SK-N-SH (cell line): ENCODE data around the gene SPINT2. TPM values are rescaled to one million over a fixed set of nuclear protein-coding genes. Genes with fewer than 3 reads are reported as not detected.

Experiments used
- CTCF ChIA-PET: fragments of 300-600, 350-600 bp; formaldehyde crosslinking; extraction: SDS; loops from one replicate; lab custom pipeline; 2021; lab: Yijun Ruan, JAX
- POLR2A ChIA-PET: fragments of 350-600 bp; sonication (Branson Sonifier 250); formaldehyde crosslinking; extraction: SDS; loops from one replicate; lab custom pipeline; 2020; ENCODE audit warnings: antibody characterized with exemption, inconsistent platforms; lab: Yijun Ruan, JAX
- DNase-seq: peaks from one replicate; pipeline ENCODE4 v3.0.0; 2012
- H2AFZ ChIP-seq: fragments of 200-600 bp; sonication (generic); 2 replicates; pipeline ENCODE4 v1.8.1; 2016; ENCODE audit warnings: antibody characterized with exemption, mild to moderate bottlenecking, low read depth
- H3F3A ChIP-seq: fragments of 200-600 bp; sonication (generic); replicated peaks from 2 replicates; pipeline ENCODE3; 2016; ENCODE audit warnings: antibody characterized with exemption, mild to moderate bottlenecking; ENCODE audit not compliant: insufficient read depth
- H3K27ac ChIP-seq, 2 experiments: fragments of 200-500 bp in 1 of 2; fragments of 200-600 bp in 1 of 2; sonication (Bioruptor generic) in 1 of 2; sonication (generic), shearing (Covaris generic) in 1 of 2; 2 replicates each; pipeline versions ENCODE4 v1.5.1 to v1.6.1; 2014 to 2016; ENCODE audit warnings: low read depth in 2 of 2, inconsistent platforms in 1 of 2, low read length in 1 of 2, mild to moderate bottlenecking in 1 of 2, mixed read lengths in 1 of 2
- H3K27me3 ChIP-seq: fragments of 200-600 bp; sonication (generic), shearing (Covaris generic); 2 replicates; pipeline ENCODE4 v1.6.1; 2016; ENCODE audit warnings: mixed run types; ENCODE audit not compliant: insufficient read depth
- H3K36me3 ChIP-seq, 2 experiments: fragments of 200-500 bp in 1 of 2; fragments of 200-600 bp in 1 of 2; sonication (Bioruptor generic) in 1 of 2; sonication (generic) in 1 of 2; replicated peaks in 1 of 2; 2 replicates each; pipeline versions ENCODE3 to v1.5.1; 2014 to 2016; ENCODE audit warnings: low read length in 1 of 2, mild to moderate bottlenecking in 1 of 2; ENCODE audit not compliant: insufficient read depth in 2 of 2, control insufficient read depth in 1 of 2
- H3K4me1 ChIP-seq, 2 experiments: fragments of 200-500 bp in 1 of 2; fragments of 200-600 bp in 1 of 2; sonication (Bioruptor generic) in 1 of 2; sonication (generic), shearing (Covaris generic) in 1 of 2; 2 replicates each; pipeline versions ENCODE4 v1.5.1 to v1.6.1; 2014 to 2016; ENCODE audit warnings: low read depth in 1 of 2, low read length in 1 of 2, mixed run types in 1 of 2; ENCODE audit not compliant: insufficient read depth in 2 of 2, control insufficient read depth in 1 of 2
- H3K4me2 ChIP-seq: fragments of 200-600 bp; sonication (generic), shearing (Covaris generic); 2 replicates; pipeline ENCODE4 v1.6.1; 2017; ENCODE audit warnings: mixed run types
- H3K4me3 ChIP-seq, 2 experiments: fragments of 200-500 bp in 1 of 2; fragments of 200-600 bp in 1 of 2; sonication (Bioruptor generic) in 1 of 2; sonication (generic), shearing (Covaris generic) in 1 of 2; 2 replicates each; pipeline versions ENCODE4 v1.5.1 to v1.8.1; 2014 to 2016; ENCODE audit warnings: low read depth in 2 of 2, inconsistent platforms in 1 of 2, low read length in 1 of 2, mild to moderate bottlenecking in 1 of 2, mixed read lengths in 1 of 2, moderate library complexity in 1 of 2
- H3K79me2 ChIP-seq: fragments of 200-600 bp; sonication (generic); 2 replicates; pipeline ENCODE4 v1.8.1; 2017; ENCODE audit warnings: mild to moderate bottlenecking; ENCODE audit not compliant: insufficient read depth
- H3K9ac ChIP-seq: fragments of 200-600 bp; sonication (generic); 2 replicates; pipeline ENCODE4 v1.6.1; 2017; ENCODE audit warnings: mixed run types
- H3K9me2 ChIP-seq: fragments of 200-600 bp; sonication (generic); 2 replicates; pipeline ENCODE4 v1.6.1; 2017; ENCODE audit warnings: mixed run types
- H3K9me3 ChIP-seq: fragments of 200-600 bp; sonication (generic); 2 replicates; pipeline ENCODE4 v1.6.1; 2017; ENCODE audit warnings: mixed run types, mild to moderate bottlenecking, moderate library complexity
- H4K20me1 ChIP-seq: fragments of 200-600 bp; sonication (generic); 2 replicates; pipeline ENCODE4 v1.6.1; 2017; ENCODE audit warnings: mild to moderate bottlenecking, mixed run types; ENCODE audit not compliant: insufficient read depth
- CHD2 ChIP-seq: fragments of 150-350 bp; IDR thresholded peaks from 2 replicates; pipeline ENCODE4 v1.6.1; 2018; ENCODE audit warnings: low read length; ENCODE audit not compliant: partially characterized antibody
- EP300 ChIP-seq, 2 experiments: IDR thresholded peaks; 2 replicates each; pipeline versions ENCODE4 v1.4.0 to v1.6.1; 2012; ENCODE audit warnings: borderline replicate concordance in 1 of 2, low read depth in 1 of 2, low read length in 1 of 2
- EZH2phosphoT487 ChIP-seq: fragments of 200-600 bp; sonication (generic); IDR thresholded peaks from 2 replicates; pipeline ENCODE4 v1.6.1; 2017; ENCODE audit warnings: low read depth, mixed run types, mild to moderate bottlenecking, antibody characterized with exemption, moderate library complexity, borderline replicate concordance
- FOSL2 ChIP-seq: IDR thresholded peaks from 2 replicates; pipeline ENCODE4 v1.4.0; 2012; ENCODE audit warnings: low read depth, mild to moderate bottlenecking, moderate library complexity, borderline replicate concordance
- GABPA ChIP-seq: IDR thresholded peaks from 2 replicates; pipeline ENCODE4 v1.4.0; 2012; ENCODE audit warnings: low read depth, mild to moderate bottlenecking
- GATA2 ChIP-seq: sonication (generic); formaldehyde crosslinking; IDR thresholded peaks from 2 replicates; pipeline ENCODE4 v1.5.0; 2020; ENCODE audit warnings: mild to moderate bottlenecking, missing genetic modification reagents
- MEF2A ChIP-seq: IDR thresholded peaks from 2 replicates; pipeline ENCODE4 v1.4.0; 2012; ENCODE audit warnings: low read depth, borderline replicate concordance
- MXI1 ChIP-seq: IDR thresholded peaks from 2 replicates; pipeline ENCODE4 v1.6.1; 2012; ENCODE audit warnings: mild to moderate bottlenecking, low read depth, low read length, improper control_type of control experiment
- POLR2AphosphoS5 ChIP-seq: IDR thresholded peaks from 2 replicates; pipeline ENCODE4 v1.6.1; 2012; ENCODE audit warnings: low read depth, low read length
- RCOR1 ChIP-seq: fragments of 150-350 bp; IDR thresholded peaks from 2 replicates; pipeline ENCODE4 v1.6.1; 2017; ENCODE audit warnings: antibody characterized with exemption, low read length
- SMC3 ChIP-seq: IDR thresholded peaks from 2 replicates; pipeline ENCODE4 v1.6.1; 2012; ENCODE audit warnings: low read depth, low read length, improper control_type of control experiment
- TCF12 ChIP-seq: IDR thresholded peaks from 2 replicates; pipeline ENCODE4 v1.4.0; 2012
- TEAD4 ChIP-seq: IDR thresholded peaks from 2 replicates; pipeline ENCODE4 v1.4.0; 2012; ENCODE audit warnings: mild to moderate bottlenecking, borderline replicate concordance; ENCODE audit not compliant: insufficient read depth
- YY1 ChIP-seq: IDR thresholded peaks from 2 replicates; pipeline ENCODE4 v1.4.0; 2012; ENCODE audit warnings: low read depth, mild to moderate bottlenecking
- WGBS: methylation state at CpG from one replicate; pipeline ENCODE4 v1.1.6; 2017; ENCODE audit warnings: low lambda C conversion rate; 5-methylcytosine and 5-hydroxymethylcytosine counted together
- polyA plus RNA-seq, 3 experiments: library from polyadenylated mRNA; depleted of rRNA; stranded (reverse); fragments of >200 nt; gene quantifications; 2 replicates each; pipeline ENCODE4 v1.2.3, GENCODE V29; 2012
- TF ChIP-seq, protein P1 (sequence below): IDR thresholded peaks from 2 replicates; pipeline ENCODE4 v1.4.0; 2012; ENCODE audit warnings: low read depth, borderline replicate concordance
- TF ChIP-seq, protein P2 (sequence below): fragments of 150-350 bp; IDR thresholded peaks from 2 replicates; pipeline ENCODE4 v1.6.1; 2017; ENCODE audit warnings: antibody characterized with exemption, low read length, low read depth, borderline replicate concordance
- TF ChIP-seq, protein P3 (sequence below): IDR thresholded peaks from 2 replicates; pipeline ENCODE4; 2012
- TF ChIP-seq, protein P4 (sequence below): IDR thresholded peaks from 2 replicates; pipeline ENCODE4 v1.6.1; 2012; ENCODE audit warnings: mild to moderate bottlenecking, low read depth, low read length, moderate library complexity
- TF ChIP-seq, protein P5 (sequence below): fragments of 150-350 bp; IDR thresholded peaks from 2 replicates; pipeline ENCODE4 v1.6.1; 2016; ENCODE audit warnings: mild to moderate bottlenecking, low read depth, low read length

The SPINT2 gene
- polyA plus RNA-seq, 1 of the 3 experiments (the other 2 are of a cell fraction) = 1.0 TPM

DNA sequence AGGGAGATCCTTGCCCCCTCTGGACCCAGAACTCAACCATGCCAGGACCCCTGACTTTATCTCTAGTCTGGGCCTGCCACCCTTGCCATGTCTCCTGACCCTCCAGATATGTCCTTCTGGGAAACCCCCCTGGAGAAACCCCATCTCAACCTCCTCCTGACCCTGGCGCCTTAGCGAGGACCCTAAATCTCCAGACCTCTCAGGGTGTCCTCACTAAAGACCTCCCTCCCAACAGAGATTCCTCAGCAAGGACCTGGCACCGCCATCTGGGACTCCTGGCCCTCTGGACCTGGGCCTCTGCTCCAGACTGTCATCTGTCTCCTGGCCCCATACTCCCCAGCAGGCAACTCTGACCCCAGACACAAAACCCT is 56.6 kb downstream of the SPINT2 start:
- no peak overlapping the region for H3K9ac ChIP-seq
- no peaks in the 10 kb centered on the region for H3K9me2 ChIP-seq
- H3K9me3 ChIP-seq = no peaks in the 10 kb centered on the region
- H2AFZ ChIP-seq = no peak overlapping the region
- TF ChIP-seq GABPA (no peak), FOSL2 (no peak), MEF2A (no peak), GATA2 (CRISPR knock-in tag) (no peak), EP300 (IDR thresholded peaks at IDR 0.05; ENCODE audit: borderline replicate concordance in 1 of 2, low read depth in 1 of 2, low read length in 1 of 2) (no peak), SMC3 (no peak), CHD2 (no peak), POLR2AphosphoS5 (no peak), RCOR1 (no peak), TEAD4 (no peak), MXI1 (no peak), TCF12 (no peak), EZH2phosphoT487 (no peak), YY1 (no peak)
- TF ChIP-seq, protein P1, sequence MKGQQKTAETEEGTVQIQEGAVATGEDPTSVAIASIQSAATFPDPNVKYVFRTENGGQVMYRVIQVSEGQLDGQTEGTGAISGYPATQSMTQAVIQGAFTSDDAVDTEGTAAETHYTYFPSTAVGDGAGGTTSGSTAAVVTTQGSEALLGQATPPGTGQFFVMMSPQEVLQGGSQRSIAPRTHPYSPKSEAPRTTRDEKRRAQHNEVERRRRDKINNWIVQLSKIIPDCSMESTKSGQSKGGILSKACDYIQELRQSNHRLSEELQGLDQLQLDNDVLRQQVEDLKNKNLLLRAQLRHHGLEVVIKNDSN = no peak
- TF ChIP-seq, protein P2, sequence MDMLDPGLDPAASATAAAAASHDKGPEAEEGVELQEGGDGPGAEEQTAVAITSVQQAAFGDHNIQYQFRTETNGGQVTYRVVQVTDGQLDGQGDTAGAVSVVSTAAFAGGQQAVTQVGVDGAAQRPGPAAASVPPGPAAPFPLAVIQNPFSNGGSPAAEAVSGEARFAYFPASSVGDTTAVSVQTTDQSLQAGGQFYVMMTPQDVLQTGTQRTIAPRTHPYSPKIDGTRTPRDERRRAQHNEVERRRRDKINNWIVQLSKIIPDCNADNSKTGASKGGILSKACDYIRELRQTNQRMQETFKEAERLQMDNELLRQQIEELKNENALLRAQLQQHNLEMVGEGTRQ = no peak
- TF ChIP-seq, protein P3, sequence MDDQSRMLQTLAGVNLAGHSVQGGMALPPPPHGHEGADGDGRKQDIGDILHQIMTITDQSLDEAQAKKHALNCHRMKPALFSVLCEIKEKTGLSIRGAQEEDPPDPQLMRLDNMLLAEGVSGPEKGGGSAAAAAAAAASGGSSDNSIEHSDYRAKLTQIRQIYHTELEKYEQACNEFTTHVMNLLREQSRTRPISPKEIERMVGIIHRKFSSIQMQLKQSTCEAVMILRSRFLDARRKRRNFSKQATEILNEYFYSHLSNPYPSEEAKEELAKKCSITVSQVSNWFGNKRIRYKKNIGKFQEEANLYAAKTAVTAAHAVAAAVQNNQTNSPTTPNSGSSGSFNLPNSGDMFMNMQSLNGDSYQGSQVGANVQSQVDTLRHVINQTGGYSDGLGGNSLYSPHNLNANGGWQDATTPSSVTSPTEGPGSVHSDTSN = no peak
- TF ChIP-seq, protein P4, sequence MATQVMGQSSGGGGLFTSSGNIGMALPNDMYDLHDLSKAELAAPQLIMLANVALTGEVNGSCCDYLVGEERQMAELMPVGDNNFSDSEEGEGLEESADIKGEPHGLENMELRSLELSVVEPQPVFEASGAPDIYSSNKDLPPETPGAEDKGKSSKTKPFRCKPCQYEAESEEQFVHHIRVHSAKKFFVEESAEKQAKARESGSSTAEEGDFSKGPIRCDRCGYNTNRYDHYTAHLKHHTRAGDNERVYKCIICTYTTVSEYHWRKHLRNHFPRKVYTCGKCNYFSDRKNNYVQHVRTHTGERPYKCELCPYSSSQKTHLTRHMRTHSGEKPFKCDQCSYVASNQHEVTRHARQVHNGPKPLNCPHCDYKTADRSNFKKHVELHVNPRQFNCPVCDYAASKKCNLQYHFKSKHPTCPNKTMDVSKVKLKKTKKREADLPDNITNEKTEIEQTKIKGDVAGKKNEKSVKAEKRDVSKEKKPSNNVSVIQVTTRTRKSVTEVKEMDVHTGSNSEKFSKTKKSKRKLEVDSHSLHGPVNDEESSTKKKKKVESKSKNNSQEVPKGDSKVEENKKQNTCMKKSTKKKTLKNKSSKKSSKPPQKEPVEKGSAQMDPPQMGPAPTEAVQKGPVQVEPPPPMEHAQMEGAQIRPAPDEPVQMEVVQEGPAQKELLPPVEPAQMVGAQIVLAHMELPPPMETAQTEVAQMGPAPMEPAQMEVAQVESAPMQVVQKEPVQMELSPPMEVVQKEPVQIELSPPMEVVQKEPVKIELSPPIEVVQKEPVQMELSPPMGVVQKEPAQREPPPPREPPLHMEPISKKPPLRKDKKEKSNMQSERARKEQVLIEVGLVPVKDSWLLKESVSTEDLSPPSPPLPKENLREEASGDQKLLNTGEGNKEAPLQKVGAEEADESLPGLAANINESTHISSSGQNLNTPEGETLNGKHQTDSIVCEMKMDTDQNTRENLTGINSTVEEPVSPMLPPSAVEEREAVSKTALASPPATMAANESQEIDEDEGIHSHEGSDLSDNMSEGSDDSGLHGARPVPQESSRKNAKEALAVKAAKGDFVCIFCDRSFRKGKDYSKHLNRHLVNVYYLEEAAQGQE = no peak
- TF ChIP-seq, protein P5, sequence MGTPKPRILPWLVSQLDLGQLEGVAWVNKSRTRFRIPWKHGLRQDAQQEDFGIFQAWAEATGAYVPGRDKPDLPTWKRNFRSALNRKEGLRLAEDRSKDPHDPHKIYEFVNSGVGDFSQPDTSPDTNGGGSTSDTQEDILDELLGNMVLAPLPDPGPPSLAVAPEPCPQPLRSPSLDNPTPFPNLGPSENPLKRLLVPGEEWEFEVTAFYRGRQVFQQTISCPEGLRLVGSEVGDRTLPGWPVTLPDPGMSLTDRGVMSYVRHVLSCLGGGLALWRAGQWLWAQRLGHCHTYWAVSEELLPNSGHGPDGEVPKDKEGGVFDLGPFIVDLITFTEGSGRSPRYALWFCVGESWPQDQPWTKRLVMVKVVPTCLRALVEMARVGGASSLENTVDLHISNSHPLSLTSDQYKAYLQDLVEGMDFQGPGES = no peak
- H3K36me3 ChIP-seq = no peaks in the 10 kb centered on the region
- ChIA-PET POLR2A (no interaction called here), CTCF (interaction anchor here (1.4 to 3.9 kb wide), 4 partner anchors 14 to 179 kb away, joined by 3 to 20 read pairs (median 14); partner anchors contain the start of gene CATSPERG)
- no peak overlapping the region for H3K4me3 ChIP-seq
- H3K4me2 ChIP-seq = no peak overlapping the region
- 90% methylated on average over 3 of the region's 3 CpGs for WGBS
- H3K79me2 ChIP-seq = no peaks in the 10 kb centered on the region
- H3K4me1 ChIP-seq = peaks cover 0 to 21% of the 10 kb centered on the region in 2 experiments; a peak in 1 of 4 replicates
- H3K27ac ChIP-seq = no peak overlapping the region
- DNase-seq = no peak
- 0 out of 2 replicates have a peak, but pooled peaks cover 15% of the 10 kb centered on the region for H3K27me3 ChIP-seq
- H4K20me1 ChIP-seq = no peaks in the 10 kb centered on the region
- H3F3A ChIP-seq = no peaks in the 10 kb centered on the region
